NT2/D1 (cell line): ENCODE results near the gene XIST.
"Not testable (repeated sequence)": the region's sequence is repeated elsewhere in the genome, so short reads cannot be mapped to it uniquely, and the experiment has no call there.

Source experiments
- DNase-seq: peaks from one replicate; pipeline ENCODE4 v3.0.0-alpha.2; 2011; ENCODE audit warnings: low read depth, low spot score
- H3K27me3 ChIP-seq: 2 replicates; pipeline ENCODE4 v1.6.0; 2011; ENCODE audit warnings: mild to moderate bottlenecking; ENCODE audit not compliant: insufficient read length, insufficient read depth
- H3K36me3 ChIP-seq: 2 replicates; pipeline ENCODE4 v1.6.1; 2011; ENCODE audit warnings: mild to moderate bottlenecking, low read length, mixed read lengths; ENCODE audit not compliant: insufficient read depth, insufficient read length
- H3K4me1 ChIP-seq: 2 replicates; pipeline ENCODE4 v1.5.1; 2011; ENCODE audit not compliant: insufficient read depth, insufficient read length
- H3K4me3 ChIP-seq: 2 replicates; pipeline ENCODE4 v1.5.1; 2011; ENCODE audit warnings: low read depth; ENCODE audit not compliant: insufficient read length
- H3K9ac ChIP-seq: 2 replicates; pipeline ENCODE4 v1.6.0; 2011; ENCODE audit warnings: low read depth; ENCODE audit not compliant: insufficient read length
- H3K9me3 ChIP-seq: 2 replicates; pipeline ENCODE4 v1.5.1; 2011; ENCODE audit warnings: mild to moderate bottlenecking, low read length; ENCODE audit not compliant: insufficient read depth
- SUZ12 ChIP-seq: IDR thresholded peaks from 2 replicates; pipeline ENCODE4 v1.6.1; 2011; ENCODE audit not compliant: insufficient read length, insufficient read depth; ENCODE audit errors: extremely low read depth
- YY1 ChIP-seq: IDR thresholded peaks from 2 replicates; pipeline ENCODE4 v1.6.1; 2011; ENCODE audit not compliant: insufficient read length, insufficient read depth
- ZNF274 ChIP-seq: IDR thresholded peaks from 2 replicates; pipeline ENCODE4 v1.6.1; 2011; ENCODE audit warnings: mild to moderate bottlenecking, low read depth, low read length

XIST gene

GRCh38 chrX:73818200-73819116 is 34.1 kb downstream of the XIST start:
- TF ChIP-seq ZNF274: no peak
- no peak for TF ChIP-seq YY1
- TF ChIP-seq SUZ12: no peak
- no peak for DNase-seq
- H3K4me1 ChIP-seq: no peaks in the 10 kb centered on the region
- no peak overlapping the region for H3K4me3 ChIP-seq
- no peaks in the 10 kb centered on the region for H3K36me3 ChIP-seq
- H3K9ac ChIP-seq: no peak overlapping the region
- no peaks in the 10 kb centered on the region for H3K27me3 ChIP-seq
- no peaks in the 10 kb centered on the region for H3K9me3 ChIP-seq

GRCh38 chrX:73817393-73818199 is 34.9 kb downstream of the XIST start:
- no peak for DNase-seq
- TF ChIP-seq YY1 (no peak), ZNF274 (no peak), SUZ12 (no peak)

GRCh38 chrX:73812256-73812655 is 40.3 kb downstream of the XIST start:
- Histone ChIP-seq H3K27me3 (no peaks in the 10 kb centered on the region), H3K9me3 (peaks cover 28% of the 10 kb centered on the region; the same call in 1 of the 2 replicates), H3K4me1 (no peaks in the 10 kb centered on the region), H3K36me3 (no peaks in the 10 kb centered on the region), H3K9ac (no peak overlapping the region), H3K4me3 (no peak overlapping the region)
- TF ChIP-seq SUZ12 (no peak), YY1 (no peak)
- no peak for DNase-seq

More at GRCh38 chrX:73817393-73818199, 34.9 kb downstream of the XIST start:
- Histone ChIP-seq H3K4me1 (no peaks in the 10 kb centered on the region), H3K36me3 (no peaks in the 10 kb centered on the region), H3K27me3 (no peaks in the 10 kb centered on the region), H3K9ac (no peak overlapping the region), H3K4me3 (no peak overlapping the region), H3K9me3 (no peaks in the 10 kb centered on the region)

GRCh38 chrX:73804109-73804508 is 48.4 kb downstream of the XIST start:
- not testable (repeated sequence) for H3K9me3 ChIP-seq, H3K36me3 ChIP-seq, H3K27me3 ChIP-seq

GRCh38 chrX:73799888-73800287 is 52.6 kb downstream of the XIST start:
- Histone ChIP-seq H3K4me1 (no peaks in the 10 kb centered on the region), H3K9me3 (no peaks in the 10 kb centered on the region), H3K9ac (no peak overlapping the region), H3K36me3 (no peaks in the 10 kb centered on the region), H3K4me3 (no peak overlapping the region), H3K27me3 (no peaks in the 10 kb centered on the region)
- no peak for DNase-seq
- TF ChIP-seq YY1 (no peak), SUZ12 (no peak), ZNF274 (no peak)

More at GRCh38 chrX:73804109-73804508, 48.4 kb downstream of the XIST start:
- H3K4me3 ChIP-seq, DNase-seq, H3K9ac ChIP-seq, H3K4me1 ChIP-seq: not testable (repeated sequence)

DNA sequence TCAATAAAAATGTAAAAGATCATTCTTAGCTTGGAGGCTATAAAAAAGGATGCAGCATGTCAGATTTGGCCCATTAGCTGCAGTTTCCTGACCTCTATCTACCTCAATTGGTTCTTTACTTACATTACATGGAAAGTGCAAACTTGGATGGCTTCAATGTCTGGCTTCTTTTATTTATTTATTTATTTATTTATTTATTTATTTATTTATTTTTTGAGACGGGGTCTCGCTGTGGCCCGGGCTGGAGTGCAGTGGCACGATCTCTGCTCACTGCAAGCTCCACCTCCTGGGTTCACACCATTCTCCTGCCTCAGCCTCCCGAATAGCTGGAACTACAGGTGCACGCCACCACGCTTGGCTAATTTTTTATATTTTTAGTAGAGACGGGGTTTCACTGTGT is 60.0 kb downstream of the XIST start:
- not testable (repeated sequence) for H3K36me3 ChIP-seq, H3K9me3 ChIP-seq, H3K27me3 ChIP-seq, DNase-seq, H3K9ac ChIP-seq, H3K4me3 ChIP-seq, H3K4me1 ChIP-seq

DNA sequence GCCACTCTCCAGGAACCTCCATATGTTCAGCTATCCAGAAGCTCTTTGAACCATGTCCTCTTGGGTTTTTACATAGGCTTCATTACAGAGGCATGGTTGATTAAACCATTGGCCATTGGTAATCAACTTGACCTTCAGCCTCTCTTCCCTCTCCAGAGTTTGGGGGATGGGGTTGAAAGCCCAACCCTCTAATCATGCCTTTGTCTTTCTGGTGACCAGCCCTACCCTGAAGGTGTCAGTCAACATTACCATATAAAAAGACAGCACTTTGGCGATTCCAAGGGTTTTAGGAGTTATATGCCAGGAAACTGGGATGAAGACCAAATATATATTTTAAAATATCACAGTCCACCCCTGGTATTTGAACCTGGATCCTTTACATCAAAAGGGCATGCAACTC is 67.0 kb downstream of the XIST start:
- Histone ChIP-seq H3K9ac (no peak overlapping the region), H3K4me1 (no peaks in the 10 kb centered on the region), H3K27me3 (no peaks in the 10 kb centered on the region), H3K9me3 (no peaks in the 10 kb centered on the region; the same call in 1 of the 2 replicates), H3K4me3 (no peak overlapping the region), H3K36me3 (no peaks in the 10 kb centered on the region)
- TF ChIP-seq SUZ12: no peak
- TF ChIP-seq YY1: no peak
- TF ChIP-seq ZNF274: no peak
- peak; percentile 23 for DNase-seq
